GM18507 (cell line): Measurements from ENCODE around the gene TF.

Experiments
- DNase-seq: peaks from one replicate; pipeline ENCODE4 v3.0.0; 2011; ENCODE audit warnings: low read depth; ENCODE audit not compliant: insufficient read length; ENCODE audit errors: extremely low spot score
- FAIRE-seq: peaks from 2 replicates; lab custom pipeline; 2011; peaks lifted over from hg19 to GRCh38; lab: Jason Lieb, UNC

Gene TF

DNA sequence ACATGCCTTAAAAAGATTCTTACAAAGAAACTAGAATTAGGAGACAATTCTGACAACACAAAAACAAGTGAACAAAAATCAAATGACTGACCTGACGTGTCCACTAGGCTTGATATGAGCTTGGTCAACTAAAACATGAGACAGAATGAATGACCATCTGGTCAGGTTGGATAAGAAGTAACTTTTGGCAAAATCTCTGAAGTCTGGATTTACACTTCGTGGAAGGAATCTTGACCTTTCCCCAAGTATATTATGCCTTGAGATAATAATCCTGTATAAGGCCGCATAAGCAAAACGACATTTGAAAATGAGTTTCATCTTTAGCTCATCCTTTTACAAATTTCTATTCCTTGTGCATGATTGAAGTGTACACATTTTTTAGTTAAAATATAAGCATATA, 1.1 kb upstream of the TF start:
- FAIRE-seq (no peak), DNase-seq (no peak)

DNA sequence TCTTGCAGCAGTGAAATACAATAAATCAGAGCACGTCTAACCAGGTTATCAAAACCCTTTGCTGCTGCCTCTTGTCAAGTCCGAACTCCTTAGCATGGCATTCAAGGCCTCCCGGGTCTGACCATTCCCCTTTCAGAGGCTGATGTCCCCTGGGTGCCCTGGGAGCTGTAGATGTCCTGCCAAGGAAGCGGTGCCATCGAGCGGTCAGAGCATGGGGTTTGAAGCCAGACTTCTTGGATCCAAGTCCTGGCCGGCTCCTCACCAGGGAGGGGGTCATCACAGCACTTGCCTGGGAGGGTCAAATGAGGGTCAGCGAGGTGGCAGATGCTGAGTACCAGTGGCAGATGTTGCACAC, 496 bp downstream of the TF start:
- DNase-seq = no peak
- FAIRE-seq = no peak

DNA sequence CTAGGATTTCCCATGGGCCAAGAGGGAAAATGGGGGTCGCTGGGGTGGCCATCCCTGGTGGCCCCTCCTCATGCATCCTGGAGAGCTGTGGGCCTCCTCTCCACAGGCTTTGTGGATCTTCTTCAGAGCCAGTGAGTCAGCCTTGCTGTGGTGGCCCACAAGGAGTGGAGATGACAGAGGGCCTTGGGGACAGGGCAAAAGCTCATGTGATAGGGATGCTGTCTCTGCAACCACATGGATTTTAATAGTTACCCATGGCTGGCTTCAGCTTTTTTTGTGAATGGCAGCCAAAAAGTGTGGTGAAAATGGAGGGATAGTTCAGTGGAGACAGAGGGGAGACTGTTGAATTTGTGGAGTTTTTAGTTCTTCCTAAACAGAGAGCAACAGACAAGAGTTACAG, 1.2 kb downstream of the TF start:
- no peak for DNase-seq
- no peak for FAIRE-seq

DNA sequence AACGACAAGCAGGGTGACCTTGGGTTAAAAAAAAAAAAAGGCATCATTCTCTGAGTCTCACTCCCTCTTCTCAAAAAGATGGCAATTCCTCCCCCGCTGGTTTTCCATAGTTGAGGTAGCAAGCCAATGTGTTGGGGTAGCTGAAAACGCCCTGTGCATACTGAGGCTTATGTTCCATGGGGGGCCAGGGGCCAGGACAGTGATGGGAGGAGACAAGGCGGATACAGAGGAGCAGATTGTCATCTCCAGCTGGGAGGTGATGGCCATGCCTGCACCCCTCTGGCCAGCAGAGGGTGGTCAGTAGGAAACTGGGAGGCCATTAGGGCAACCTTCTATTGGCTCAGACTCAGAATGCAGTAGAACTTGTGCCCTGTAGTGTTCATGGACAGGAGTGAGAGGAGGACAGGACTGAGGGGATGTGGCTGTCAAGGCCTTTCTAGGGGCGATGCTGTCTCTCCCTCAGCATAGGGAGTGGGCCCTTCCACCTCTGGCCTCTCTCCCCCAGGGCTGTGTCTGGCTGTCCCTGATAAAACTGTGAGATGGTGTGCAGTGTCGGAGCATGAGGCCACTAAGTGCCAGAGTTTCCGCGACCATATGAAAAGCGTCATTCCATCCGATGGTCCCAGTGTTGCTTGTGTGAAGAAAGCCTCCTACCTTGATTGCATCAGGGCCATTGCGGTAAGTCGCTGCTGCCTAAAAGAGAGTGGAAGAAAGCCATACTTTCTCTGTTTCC, 1.9 kb downstream of the TF start:
- DNase-seq = no peak
- no peak for FAIRE-seq

DNA sequence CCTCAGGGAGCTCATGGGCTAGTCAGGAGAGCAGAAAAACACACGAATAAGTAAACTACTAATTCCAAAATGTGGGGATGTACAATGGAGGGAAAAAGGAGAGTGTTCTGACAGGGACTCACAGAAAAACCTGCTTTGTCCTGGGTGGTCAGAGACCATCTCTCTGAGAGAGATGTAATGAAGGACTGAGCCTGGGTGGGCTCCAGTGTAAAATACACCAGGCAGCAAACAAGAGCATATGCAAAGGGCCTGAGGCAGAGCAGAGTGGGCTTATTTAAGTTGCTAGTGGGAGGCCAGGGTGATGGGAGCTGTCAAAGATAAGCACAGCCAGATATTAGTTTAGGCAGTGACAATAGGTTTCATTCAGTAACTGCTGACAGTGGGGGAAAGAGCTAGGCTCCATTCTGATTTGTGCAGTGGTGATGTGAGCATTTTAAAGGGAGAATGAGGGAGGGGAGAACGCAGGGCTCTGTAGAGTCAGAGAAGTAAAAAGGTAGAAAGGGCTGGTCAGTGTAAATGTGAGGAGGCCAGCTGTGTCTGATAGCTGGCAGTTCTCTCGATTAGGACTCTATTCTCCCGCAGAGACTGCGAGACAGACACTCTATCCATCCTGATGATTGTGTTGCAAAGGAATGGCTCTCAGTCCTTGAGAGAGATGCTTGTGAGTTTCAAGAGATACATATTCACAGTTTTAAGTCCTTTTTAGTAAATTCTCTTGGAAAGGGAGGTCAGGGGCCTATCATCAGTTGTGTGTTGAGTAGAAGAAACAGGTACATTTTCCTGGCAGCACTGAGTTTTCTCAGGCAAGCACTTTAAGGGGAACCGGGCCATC, 3.5 kb downstream of the TF start:
- DNase-seq = no peak
- no peak for FAIRE-seq

- no peak for DNase-seq
- FAIRE-seq = no peak
Measured at GRCh38 chr3:133750259-133750656, 4.1 kb downstream of the TF start.

- no peak for FAIRE-seq
- no peak for DNase-seq
Measured at GRCh38 chr3:133753107-133753778, 7.0 kb downstream of the TF start.

DNA sequence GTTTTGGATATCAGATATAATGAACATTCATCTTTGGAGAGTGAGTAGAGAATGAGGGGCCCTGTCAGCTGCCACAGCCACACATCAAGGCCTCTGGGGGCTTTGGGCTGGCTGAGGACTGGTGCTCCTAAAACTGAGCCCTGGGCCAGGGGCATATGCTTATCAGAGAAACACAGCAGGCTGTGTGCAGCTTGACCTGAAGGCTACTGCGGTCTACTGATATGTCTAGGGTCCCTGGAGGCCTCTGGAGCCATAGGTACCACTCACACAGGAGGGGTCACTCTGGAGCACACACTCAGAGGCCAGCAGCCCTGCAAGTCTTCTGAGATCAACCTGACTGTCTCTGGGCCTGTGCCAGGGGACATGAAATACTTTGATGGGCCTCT, 7.6 kb downstream of the TF start:
- DNase-seq (no peak), FAIRE-seq (no peak)

GRCh38 chr3:133754455-133754854, 8.3 kb downstream of the TF start:
- DNase-seq (no peak), FAIRE-seq (no peak)

DNA sequence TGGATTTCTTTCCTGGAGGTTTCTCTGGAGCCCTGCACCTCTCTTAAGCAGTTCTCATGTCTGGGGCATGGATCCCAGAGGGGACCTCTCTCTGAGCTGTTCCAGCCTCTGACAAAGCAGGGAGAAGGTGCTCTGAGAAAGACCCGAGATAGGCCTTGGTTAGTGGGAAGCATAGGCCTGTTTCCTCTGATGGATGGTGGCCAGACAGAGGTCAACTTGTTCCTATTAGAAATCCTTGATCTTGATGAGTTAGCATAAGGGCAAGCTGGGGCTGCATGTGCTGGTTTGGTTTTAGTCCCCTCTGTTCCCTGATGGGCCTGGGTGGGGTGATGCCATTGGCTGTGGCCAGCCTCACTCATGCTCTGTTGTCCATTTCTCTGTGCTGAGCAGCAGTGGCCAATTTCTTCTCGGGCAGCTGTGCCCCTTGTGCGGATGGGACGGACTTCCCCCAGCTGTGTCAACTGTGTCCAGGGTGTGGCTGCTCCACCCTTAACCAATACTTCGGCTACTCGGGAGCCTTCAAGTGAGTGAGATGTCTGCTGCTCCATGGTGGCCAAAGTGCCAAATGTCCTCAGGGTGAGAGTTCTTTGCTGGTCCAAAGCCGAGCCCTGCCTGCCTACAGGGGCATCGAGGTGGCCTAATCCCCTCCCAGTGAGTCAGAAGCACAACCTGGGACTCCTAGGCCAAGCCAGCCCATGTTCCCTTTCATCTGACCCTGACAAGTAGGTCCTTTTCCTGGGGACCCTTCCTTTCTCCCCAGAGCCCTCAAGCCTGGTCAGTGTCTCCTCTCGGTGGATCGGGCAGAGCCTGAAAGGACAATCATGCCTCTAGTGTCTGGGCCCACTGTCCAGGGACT, 9.0 kb downstream of the TF start:
- no peak for DNase-seq
- no peak for FAIRE-seq

DNA sequence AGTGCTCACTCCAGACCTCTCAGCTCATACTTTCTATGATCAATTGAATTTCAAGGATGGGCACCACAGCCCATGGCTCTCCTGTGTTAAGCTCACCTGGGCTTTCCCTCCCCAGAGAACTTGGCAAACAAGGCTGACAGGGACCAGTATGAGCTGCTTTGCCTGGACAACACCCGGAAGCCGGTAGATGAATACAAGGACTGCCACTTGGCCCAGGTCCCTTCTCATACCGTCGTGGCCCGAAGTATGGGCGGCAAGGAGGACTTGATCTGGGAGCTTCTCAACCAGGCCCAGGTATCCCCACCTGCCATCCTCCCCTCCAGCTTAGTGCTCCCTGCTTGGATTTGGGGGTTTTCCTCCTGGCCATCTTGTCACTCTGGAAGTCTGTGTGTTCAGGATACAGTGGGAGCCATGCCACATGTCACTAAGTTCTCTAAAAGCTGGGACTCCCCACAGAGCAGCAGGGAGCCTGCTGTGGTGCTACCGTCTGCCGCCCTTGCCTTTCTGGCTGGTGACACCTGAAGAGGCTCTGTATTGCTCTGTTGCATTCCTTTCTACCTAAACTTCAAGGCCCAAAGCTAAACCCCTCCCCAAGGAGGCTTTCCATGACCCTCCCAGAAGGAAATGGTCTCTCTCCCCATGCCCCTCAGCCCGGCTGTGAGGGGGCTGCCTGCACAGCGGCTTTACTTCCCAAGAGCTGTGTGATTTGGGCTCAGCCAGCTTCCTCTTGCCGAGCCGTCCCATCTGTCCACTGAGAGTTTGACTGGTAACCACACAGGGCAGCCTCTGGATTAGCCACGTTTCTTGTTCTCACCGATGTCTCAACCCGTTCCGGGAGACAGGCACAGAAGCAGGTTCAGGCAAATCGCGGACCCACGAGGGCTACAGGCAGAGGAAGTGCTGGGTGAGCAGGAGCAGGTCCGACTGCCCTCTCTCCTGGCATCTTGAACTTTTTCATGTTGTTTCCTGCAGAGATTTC, 10.8 kb downstream of the TF start:
- no peak for FAIRE-seq
- no peak for DNase-seq

- no peak for DNase-seq
- FAIRE-seq = no peak
Measured at GRCh38 chr3:133757701-133758567, 11.7 kb downstream of the TF start.

- FAIRE-seq (no peak), DNase-seq (no peak)
Measured at GRCh38 chr3:133758568-133758928, 12.4 kb downstream of the TF start.

GRCh38 chr3:133758964-133759739, 13.0 kb downstream of the TF start:
- no peak for DNase-seq
- no peak for FAIRE-seq

- no peak for FAIRE-seq
- no peak for DNase-seq
Measured at GRCh38 chr3:133759740-133760305, 13.6 kb downstream of the TF start.

- FAIRE-seq (no peak), DNase-seq (no peak)
Measured at GRCh38 chr3:133760916-133761315, 14.7 kb downstream of the TF start.
